GM12892 (cell line): ENCODE measurements around the gene FAM3D.

Experiments
- POLR2A ChIP-seq: IDR thresholded peaks from 2 replicates; pipeline ENCODE4 v1.6.1; 2011; ENCODE audit warnings: low read depth, low read length, control low read depth
- POLR2AphosphoS5 ChIP-seq: IDR thresholded peaks from 2 replicates; pipeline ENCODE4 v1.6.1; 2011; ENCODE audit warnings: low read depth, low read length, control low read depth

DNA sequence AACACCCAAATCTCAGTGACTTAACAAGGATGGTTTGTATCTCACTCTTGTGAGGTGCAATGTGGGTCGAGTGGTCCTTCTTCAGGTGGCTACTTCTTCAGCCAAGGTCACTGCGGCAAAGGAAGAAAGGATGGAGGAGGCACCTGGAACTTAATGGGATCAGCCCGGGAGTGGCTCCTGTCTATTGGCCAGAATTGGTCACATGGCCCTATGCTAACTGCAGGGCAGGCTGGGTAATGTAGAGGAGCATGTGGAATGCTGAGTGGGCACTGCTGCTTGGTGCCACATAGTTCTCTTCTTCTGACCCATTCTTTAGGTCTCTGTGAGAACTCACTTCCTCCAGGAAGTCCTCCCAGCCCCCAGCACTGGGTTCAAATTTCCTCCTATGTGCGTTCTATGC, 20.3 kb upstream of the FAM3D start:
- no peak for TF ChIP-seq POLR2A
- no peak for TF ChIP-seq POLR2AphosphoS5
